ENCODE results near the gene ALPK1.

DNA sequence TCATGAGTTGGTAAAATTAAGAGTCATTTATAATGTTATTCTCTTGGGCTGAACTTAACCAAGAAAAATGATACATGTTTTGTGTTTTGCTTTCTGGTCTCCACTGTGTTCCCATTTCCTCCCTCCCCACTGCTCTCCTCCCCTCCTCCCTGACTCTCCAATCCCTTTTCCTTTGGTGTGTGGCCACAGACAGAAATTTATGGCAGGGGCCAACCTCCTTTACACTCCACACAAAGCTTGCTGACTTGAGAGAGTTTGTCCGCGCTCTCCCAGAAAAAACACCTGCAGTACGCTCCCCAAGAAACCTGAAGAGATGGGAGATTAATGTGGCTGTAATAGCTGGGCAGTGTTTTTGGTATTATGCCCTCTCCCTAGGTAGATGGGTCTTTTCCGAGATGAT, 88.9 kb downstream of the ALPK1 start:
- TF ChIP-seq POLR2A (IDR thresholded peaks at IDR 0.05) = no peak
- TF ChIP-seq, protein P1, sequence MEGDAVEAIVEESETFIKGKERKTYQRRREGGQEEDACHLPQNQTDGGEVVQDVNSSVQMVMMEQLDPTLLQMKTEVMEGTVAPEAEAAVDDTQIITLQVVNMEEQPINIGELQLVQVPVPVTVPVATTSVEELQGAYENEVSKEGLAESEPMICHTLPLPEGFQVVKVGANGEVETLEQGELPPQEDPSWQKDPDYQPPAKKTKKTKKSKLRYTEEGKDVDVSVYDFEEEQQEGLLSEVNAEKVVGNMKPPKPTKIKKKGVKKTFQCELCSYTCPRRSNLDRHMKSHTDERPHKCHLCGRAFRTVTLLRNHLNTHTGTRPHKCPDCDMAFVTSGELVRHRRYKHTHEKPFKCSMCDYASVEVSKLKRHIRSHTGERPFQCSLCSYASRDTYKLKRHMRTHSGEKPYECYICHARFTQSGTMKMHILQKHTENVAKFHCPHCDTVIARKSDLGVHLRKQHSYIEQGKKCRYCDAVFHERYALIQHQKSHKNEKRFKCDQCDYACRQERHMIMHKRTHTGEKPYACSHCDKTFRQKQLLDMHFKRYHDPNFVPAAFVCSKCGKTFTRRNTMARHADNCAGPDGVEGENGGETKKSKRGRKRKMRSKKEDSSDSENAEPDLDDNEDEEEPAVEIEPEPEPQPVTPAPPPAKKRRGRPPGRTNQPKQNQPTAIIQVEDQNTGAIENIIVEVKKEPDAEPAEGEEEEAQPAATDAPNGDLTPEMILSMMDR (IDR thresholded peaks at IDR 0.05) = no peak
